ENCODE data around the gene PDE6B.

PDE6B gene
- total RNA-seq = 6.7 to 9.2 (median 8.7) reads per million in 3 donors

DNA sequence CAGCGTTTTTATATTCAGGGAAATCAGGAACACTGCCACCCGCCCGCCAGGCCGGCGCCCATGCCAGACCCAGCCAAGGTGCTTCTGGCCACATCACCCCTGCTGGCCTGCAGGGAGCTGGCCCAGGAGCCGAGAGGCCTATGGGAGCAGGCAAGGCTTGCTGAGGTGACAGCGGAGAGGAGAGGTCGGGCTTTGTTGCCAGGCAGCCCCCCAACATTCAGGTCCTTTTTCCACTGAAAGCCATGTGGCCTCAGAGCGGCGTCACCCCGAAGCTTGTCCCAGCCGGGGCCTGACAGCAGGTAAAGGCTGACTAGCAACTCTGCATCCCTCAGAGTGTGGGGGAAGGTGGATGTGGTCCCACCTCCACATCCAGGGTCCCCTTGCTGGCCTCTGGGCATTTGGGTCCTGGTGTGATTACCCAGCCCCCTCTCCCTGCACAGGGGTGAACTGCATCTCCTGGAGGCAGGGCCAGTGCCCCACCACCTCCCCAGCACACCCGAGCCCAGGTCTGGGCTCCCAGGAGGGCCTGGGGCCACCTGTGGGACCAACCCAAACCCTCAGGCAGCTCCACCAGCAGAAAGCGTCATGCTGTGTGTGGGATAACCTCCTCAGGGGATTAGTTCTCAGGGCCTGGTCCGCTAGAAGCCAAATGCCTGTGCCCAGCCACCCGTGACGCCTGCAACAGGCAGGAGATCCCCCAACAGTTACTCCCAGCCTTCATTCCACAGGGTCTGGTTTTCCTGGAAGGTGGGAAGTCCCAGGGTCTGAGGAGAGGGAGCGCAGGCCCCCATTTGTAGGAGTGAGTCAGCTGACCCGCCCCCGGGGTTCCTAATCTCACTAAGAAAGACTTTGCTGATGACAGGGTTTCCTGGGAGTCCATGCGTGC is at the start of gene PDE6B:
Gene PDE6B, plus strand, starts transcription at position 869 of the 886 bp plus-strand sequence. CDS start 54 bp downstream, outside the sequence.
- Histone ChIP-seq H3K27me3 (replicated peaks; ENCODE audit: control insufficient read depth, insufficient read depth, low read length, poor library complexity, severe bottlenecking) (no peaks in the 10 kb centered on the region), H3K27ac (ENCODE audit: insufficient read depth, low read length, poor library complexity, severe bottlenecking) (no peak within 1 kb of the TSS)
- no peak for DNase-seq

DNA sequence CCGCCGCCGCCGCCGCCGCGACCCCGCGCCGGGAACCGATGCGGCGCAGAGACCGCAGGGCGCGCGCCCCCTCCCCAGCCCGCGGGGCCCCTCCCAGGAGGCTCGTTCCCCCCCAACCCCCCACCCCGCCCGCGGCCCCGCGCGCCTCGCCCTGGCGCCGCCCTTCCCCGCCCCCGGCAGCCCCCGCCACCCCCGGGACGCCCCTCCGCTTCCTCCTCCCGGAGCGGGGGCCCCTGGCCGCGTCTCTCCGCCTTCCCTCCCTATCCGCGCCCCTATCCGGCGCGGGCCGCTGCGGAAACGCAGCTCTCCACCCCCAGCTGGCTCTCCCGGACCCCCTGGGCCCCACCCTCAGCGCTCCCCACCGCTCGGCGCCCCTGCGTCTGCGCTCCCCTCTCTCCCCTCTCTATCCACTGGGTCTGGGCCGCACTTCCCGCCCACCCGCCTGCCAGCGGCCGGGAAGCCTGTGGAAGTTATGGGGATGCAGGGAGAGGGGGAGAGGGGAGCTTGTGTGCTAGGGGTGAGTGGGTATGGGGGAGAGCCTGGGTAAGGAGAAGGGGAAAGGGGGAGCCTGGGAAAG is 49.0 kb upstream of the PDE6B start, which contains the start of gene TMEM271:
Gene TMEM271, minus strand, starts transcription at position 51 of the 577 bp plus-strand sequence. CDS start 233 bp downstream, outside the sequence.
- no peak within 1 kb of the TSS for H3K4me3 ChIP-seq (ENCODE audit: insufficient read depth, low read depth, low read length, poor library complexity, severe bottlenecking)
- H3K9me3 ChIP-seq (ENCODE audit: control insufficient read depth, low read length) = no peaks in the 10 kb centered on the region
- no peak within 1 kb of the TSS for H3K27ac ChIP-seq (ENCODE audit: insufficient read depth, low read length, poor library complexity, severe bottlenecking)

More for the DNA sequence above, at the start of gene PDE6B:
- no peak within 1 kb of the TSS for H3K4me3 ChIP-seq (ENCODE audit: insufficient read depth, low read depth, low read length, poor library complexity, severe bottlenecking)
- H3K4me1 ChIP-seq (ENCODE audit: control insufficient read depth, insufficient read depth, low read length, poor library complexity, severe bottlenecking) = no peaks in the 10 kb centered on the region
- H3K36me3 ChIP-seq (ENCODE audit: control insufficient read depth, insufficient read depth, low read length) = no peaks in the 10 kb centered on the region
- no peaks in the 10 kb centered on the region for H3K9me3 ChIP-seq (ENCODE audit: control insufficient read depth, low read length)

DNA sequence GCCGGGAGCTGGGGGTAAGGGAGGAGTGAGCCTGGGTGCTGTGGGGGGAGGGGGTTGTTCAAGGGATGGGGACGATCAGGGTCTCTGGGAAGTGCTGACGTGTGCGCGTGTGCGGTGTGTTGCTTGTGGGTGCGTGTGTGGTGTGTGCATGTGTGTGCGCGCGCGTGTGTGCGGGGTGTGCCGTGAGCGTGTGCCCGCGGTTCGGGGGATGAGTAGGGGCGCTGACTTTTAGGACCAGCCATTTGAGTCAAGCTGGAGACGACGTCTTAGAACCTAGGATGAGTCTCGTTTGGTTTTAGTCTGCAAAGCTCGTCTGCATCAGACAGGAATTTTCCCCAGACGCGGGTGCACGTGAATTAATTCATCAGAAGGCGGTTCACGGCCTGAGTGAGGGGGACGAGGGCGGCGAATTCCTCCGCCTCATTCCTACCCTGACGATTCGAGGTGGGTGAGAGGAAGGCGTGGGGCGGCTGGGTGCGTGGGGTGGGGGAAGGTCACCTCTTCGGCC is 48.3 kb upstream of the PDE6B start:
- Histone ChIP-seq H3K4me3 (ENCODE audit: insufficient read depth, low read depth, low read length, poor library complexity, severe bottlenecking) (no peak overlapping the region), H3K36me3 (ENCODE audit: control insufficient read depth, insufficient read depth, low read length) (no peaks in the 10 kb centered on the region), H3K4me1 (ENCODE audit: control insufficient read depth, insufficient read depth, low read length, poor library complexity, severe bottlenecking) (peaks cover 9% of the 10 kb centered on the region), H3K9me3 (ENCODE audit: control insufficient read depth, low read length) (no peaks in the 10 kb centered on the region), H3K27ac (ENCODE audit: insufficient read depth, low read length, poor library complexity, severe bottlenecking) (no peak overlapping the region), H3K27me3 (replicated peaks; ENCODE audit: control insufficient read depth, insufficient read depth, low read length, poor library complexity, severe bottlenecking) (peaks cover 10% of the 10 kb centered on the region)
- no peak for DNase-seq

More for the DNA sequence above, 49.0 kb upstream of the PDE6B start, which contains the start of gene TMEM271:
- DNase-seq = no peak
- Histone ChIP-seq H3K27me3 (replicated peaks; ENCODE audit: control insufficient read depth, insufficient read depth, low read length, poor library complexity, severe bottlenecking) (peaks cover 10% of the 10 kb centered on the region), H3K4me1 (ENCODE audit: control insufficient read depth, insufficient read depth, low read length, poor library complexity, severe bottlenecking) (peaks cover 9% of the 10 kb centered on the region), H3K36me3 (ENCODE audit: control insufficient read depth, insufficient read depth, low read length) (no peaks in the 10 kb centered on the region)

DNA sequence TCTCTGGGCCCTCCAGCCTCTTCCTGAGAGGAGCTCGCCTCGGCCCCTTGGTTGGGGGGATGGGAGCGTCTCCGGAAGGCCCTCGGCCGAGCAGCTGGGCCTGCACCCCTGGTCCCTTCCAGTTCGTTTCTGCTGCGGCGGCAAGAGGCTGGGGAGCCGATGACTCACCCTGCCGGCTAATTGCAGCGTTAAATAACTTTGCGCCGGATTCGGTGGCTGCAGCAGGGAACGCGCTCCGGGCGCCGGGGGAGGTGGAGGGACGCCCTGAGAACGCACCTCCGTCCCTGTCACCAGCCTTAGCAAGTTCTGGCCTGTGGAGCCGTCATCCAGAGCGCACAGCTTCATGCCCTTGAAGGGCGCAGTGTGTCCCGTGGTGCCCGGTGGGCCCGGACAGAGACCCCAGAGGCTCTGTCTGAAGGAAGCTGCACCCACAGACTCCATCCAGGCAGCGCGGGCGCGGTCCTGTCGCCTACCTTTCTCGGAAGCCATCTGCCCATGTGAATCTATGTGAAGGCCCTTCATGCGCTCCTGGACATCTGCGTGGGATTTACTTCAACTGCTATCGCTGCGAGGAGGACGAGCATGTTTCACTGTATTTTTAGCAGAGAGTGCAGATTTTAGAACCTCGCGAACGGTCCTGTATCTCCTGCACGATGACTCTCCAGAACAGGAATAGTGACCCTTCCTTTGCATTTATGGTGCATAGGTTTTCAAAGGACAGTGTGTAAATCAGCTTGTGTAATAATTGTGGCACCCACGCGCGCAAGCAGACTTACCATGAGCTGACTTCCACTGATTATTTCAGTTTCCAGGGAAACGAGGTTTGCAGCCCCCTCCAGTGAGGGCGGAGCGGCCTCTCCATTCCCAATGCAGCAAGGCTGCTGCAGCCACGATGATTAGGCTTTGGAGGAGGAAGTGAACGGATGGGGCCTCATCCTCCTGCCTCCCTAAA is 47.6 kb upstream of the PDE6B start:
- no peaks in the 10 kb centered on the region for H3K9me3 ChIP-seq (ENCODE audit: control insufficient read depth, low read length)
- no peak for DNase-seq
- no peak overlapping the region for H3K4me3 ChIP-seq (ENCODE audit: insufficient read depth, low read depth, low read length, poor library complexity, severe bottlenecking)
- no peaks in the 10 kb centered on the region for H3K36me3 ChIP-seq (ENCODE audit: control insufficient read depth, insufficient read depth, low read length)
- no peak overlapping the region for H3K27ac ChIP-seq (ENCODE audit: insufficient read depth, low read length, poor library complexity, severe bottlenecking)
- H3K4me1 ChIP-seq (ENCODE audit: control insufficient read depth, insufficient read depth, low read length, poor library complexity, severe bottlenecking) = peaks cover 9% of the 10 kb centered on the region
- peaks cover 10% of the 10 kb centered on the region for H3K27me3 ChIP-seq (replicated peaks; ENCODE audit: control insufficient read depth, insufficient read depth, low read length, poor library complexity, severe bottlenecking)

DNA sequence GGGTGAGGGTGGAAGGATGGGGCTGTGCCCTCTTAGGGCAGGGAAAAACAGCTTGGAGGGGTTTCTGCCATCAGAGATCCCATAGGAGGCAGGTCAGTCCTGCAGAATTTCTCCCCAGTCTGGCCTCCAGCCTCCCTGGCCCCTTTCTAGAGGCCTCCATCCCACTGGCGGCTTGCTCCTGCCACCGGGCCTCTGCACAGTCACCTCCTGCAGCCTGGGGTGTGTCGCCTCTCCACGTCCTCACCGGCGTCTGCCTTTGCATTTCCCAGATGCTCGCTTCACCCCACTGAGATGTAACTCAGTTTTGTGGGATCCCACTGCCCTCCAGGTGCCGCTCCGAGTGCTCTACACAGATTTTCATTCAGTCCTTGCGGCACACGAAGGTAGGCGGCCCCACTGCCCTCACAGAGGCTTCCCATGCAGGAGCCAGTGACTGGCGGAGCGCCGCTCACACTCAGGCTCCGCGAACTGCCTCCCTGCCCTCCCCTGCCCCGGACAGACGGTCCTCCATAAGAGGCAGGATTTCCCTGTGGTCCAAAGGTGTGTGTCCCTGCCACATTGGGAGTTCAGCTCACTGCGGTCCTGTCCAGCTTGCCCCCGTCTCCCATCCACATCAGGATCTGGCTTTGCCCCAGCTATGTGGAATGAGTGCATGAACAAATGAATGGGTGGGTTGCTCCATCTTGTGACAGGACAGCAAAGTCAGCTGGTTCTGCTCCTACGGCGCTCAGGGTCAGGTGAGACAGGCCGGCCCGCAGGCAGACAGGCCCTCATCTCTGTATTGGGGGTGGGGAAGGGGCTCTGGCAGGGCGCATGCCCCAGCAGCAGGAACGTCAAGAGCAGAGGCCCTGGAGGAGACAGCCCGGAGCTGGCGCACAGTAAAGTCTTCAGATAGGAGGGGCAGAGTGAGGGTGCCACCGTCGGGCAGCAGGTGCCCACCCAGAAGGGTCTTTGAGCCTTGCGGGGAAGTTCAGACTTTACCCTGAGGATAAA is 46.6 kb upstream of the PDE6B start:
- H3K4me1 ChIP-seq (ENCODE audit: control insufficient read depth, insufficient read depth, low read length, poor library complexity, severe bottlenecking) = peaks cover 9% of the 10 kb centered on the region
- peaks cover 10% of the 10 kb centered on the region for H3K27me3 ChIP-seq (replicated peaks; ENCODE audit: control insufficient read depth, insufficient read depth, low read length, poor library complexity, severe bottlenecking)
- DNase-seq = no peak
- no peak overlapping the region for H3K4me3 ChIP-seq (ENCODE audit: insufficient read depth, low read depth, low read length, poor library complexity, severe bottlenecking)
- no peak overlapping the region for H3K27ac ChIP-seq (ENCODE audit: insufficient read depth, low read length, poor library complexity, severe bottlenecking)
- H3K36me3 ChIP-seq (ENCODE audit: control insufficient read depth, insufficient read depth, low read length) = no peaks in the 10 kb centered on the region
- H3K9me3 ChIP-seq (ENCODE audit: control insufficient read depth, low read length) = no peaks in the 10 kb centered on the region

DNA sequence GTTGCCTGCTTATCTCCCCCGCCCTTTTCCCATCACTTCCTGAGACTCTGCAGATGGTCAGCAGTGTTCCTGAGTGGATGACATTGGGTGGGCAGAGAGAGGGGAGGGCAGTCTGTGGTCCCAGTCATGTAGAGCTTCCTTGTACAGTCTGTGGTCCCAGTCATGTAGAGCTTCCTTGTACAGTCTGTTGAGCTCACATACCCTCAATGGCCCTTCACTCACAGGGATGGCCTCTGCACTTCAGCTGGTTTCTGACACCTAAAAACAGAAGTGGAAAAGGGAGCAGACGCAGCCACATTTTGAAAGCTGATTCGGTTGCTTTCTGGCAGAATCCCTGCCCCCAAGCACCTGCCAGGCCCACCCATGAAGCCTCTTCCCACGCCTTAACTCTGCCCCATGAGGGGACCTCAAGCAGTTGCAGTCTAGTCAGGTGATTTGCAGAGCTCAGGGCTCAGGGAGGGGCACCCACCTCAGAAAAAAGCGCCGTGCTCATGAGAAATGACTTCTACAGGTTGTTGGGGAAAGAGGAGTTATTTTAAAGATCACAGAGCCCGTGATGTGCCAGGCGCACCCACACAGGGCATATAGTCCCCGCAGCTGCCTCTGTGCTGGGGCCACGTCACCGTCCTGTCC is 45.7 kb upstream of the PDE6B start:
- Histone ChIP-seq H3K27ac (ENCODE audit: insufficient read depth, low read length, poor library complexity, severe bottlenecking) (no peak overlapping the region), H3K4me3 (ENCODE audit: insufficient read depth, low read depth, low read length, poor library complexity, severe bottlenecking) (no peak overlapping the region), H3K36me3 (ENCODE audit: control insufficient read depth, insufficient read depth, low read length) (no peaks in the 10 kb centered on the region), H3K4me1 (ENCODE audit: control insufficient read depth, insufficient read depth, low read length, poor library complexity, severe bottlenecking) (peaks cover 9% of the 10 kb centered on the region), H3K27me3 (replicated peaks; ENCODE audit: control insufficient read depth, insufficient read depth, low read length, poor library complexity, severe bottlenecking) (peaks cover 13% of the 10 kb centered on the region), H3K9me3 (ENCODE audit: control insufficient read depth, low read length) (no peaks in the 10 kb centered on the region)
- DNase-seq = no peak

DNA sequence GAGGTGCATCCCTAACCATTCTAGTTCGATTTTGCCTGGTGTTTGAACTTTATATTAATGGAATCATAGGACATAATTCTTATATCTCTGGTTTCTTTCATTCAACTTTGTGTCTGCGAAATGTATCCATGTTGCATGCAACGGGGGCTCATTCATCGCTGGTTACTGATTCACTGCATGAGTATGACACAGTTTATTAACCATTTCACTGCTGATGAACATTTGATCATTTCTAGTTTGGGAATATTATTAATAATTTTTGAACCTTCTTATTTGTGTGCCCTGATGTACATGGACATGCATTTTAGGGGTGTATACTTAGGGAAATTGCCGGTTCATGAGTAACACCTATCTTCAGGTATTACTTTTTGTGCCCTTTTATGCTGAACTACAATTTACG is 44.2 kb upstream of the PDE6B start:
- DNase-seq = no peak
- H3K9me3 ChIP-seq (ENCODE audit: control insufficient read depth, low read length) = no peaks in the 10 kb centered on the region
- H3K4me3 ChIP-seq (ENCODE audit: insufficient read depth, low read depth, low read length, poor library complexity, severe bottlenecking) = no peak overlapping the region
- H3K4me1 ChIP-seq (ENCODE audit: control insufficient read depth, insufficient read depth, low read length, poor library complexity, severe bottlenecking) = peaks cover 9% of the 10 kb centered on the region
- peaks cover 13% of the 10 kb centered on the region for H3K27me3 ChIP-seq (replicated peaks; ENCODE audit: control insufficient read depth, insufficient read depth, low read length, poor library complexity, severe bottlenecking)
- no peaks in the 10 kb centered on the region for H3K36me3 ChIP-seq (ENCODE audit: control insufficient read depth, insufficient read depth, low read length)
- H3K27ac ChIP-seq (ENCODE audit: insufficient read depth, low read length, poor library complexity, severe bottlenecking) = no peak overlapping the region

DNA sequence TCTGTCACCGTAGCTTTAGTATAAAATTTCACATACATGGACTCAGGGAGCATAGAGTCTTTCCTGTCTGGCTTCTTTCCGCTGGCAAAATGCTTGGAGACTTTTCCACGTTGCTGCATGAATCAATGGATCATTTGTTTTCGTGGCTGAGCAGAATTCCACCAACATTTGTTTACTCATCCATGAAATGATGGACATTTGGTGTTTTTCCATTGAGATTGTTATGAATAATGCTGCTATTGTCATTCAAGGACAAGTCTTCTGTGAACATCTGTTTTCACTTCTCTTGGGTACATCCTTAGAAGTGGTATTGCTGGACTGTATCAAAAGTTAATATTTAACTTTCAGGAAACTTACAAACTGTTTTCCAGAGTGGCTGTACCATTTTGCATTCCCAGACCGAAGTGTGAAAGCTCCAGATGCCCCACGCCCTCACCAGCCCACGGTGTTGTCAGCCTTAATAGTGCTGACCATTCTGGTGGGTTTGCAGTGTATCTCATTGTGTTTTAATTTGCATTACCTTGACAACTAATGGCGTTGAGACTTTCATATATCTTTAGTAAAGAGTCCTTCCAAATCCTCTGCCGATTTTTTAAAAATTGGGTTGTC is 43.5 kb upstream of the PDE6B start:
- no peaks in the 10 kb centered on the region for H3K36me3 ChIP-seq (ENCODE audit: control insufficient read depth, insufficient read depth, low read length)
- peaks cover 7% of the 10 kb centered on the region for H3K4me1 ChIP-seq (ENCODE audit: control insufficient read depth, insufficient read depth, low read length, poor library complexity, severe bottlenecking)
- DNase-seq = no peak
- H3K27me3 ChIP-seq (replicated peaks; ENCODE audit: control insufficient read depth, insufficient read depth, low read length, poor library complexity, severe bottlenecking) = peaks cover 13% of the 10 kb centered on the region
- no peak overlapping the region for H3K27ac ChIP-seq (ENCODE audit: insufficient read depth, low read length, poor library complexity, severe bottlenecking)
- no peak overlapping the region for H3K4me3 ChIP-seq (ENCODE audit: insufficient read depth, low read depth, low read length, poor library complexity, severe bottlenecking)
- H3K9me3 ChIP-seq (ENCODE audit: control insufficient read depth, low read length) = no peaks in the 10 kb centered on the region
